ENCODE measurements around the gene ASCL4.

GRCh38 chr12:107776171-107776570 lies 1.7 kb downstream of the ASCL4 start:
- TF ChIP-seq CTCF (conservative IDR thresholded peaks at IDR 0.05; ENCODE audit: low read depth, low read length) (no peak), RAD21 (IDR thresholded peaks at IDR 0.05; ENCODE audit: low read length) (no peak), MAZ (IDR thresholded peaks at IDR 0.05; ENCODE audit: borderline replicate concordance, low read depth, low read length) (no peak), CHD1 (IDR thresholded peaks at IDR 0.05; ENCODE audit: low read depth, low read length) (no peak), POLR2A (IDR thresholded peaks at IDR 0.05; ENCODE audit: low read depth, low read length) (no peak), RFX5 (IDR thresholded peaks at IDR 0.05; ENCODE audit: low read depth, low read length) (no peak), MXI1 (IDR thresholded peaks at IDR 0.05; ENCODE audit: borderline replicate concordance, low read depth, low read length) (no peak), CEBPB (IDR thresholded peaks at IDR 0.05; ENCODE audit: low read depth, low read length) (no peak), ELK1 (IDR thresholded peaks at IDR 0.05; ENCODE audit: borderline replicate concordance, low read depth, low read length) (no peak)
- TF ChIP-seq, protein P1, sequence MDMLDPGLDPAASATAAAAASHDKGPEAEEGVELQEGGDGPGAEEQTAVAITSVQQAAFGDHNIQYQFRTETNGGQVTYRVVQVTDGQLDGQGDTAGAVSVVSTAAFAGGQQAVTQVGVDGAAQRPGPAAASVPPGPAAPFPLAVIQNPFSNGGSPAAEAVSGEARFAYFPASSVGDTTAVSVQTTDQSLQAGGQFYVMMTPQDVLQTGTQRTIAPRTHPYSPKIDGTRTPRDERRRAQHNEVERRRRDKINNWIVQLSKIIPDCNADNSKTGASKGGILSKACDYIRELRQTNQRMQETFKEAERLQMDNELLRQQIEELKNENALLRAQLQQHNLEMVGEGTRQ (IDR thresholded peaks at IDR 0.05; ENCODE audit: low read depth, low read length), result no peak

All from IMR-90 (cell line).